ENCODE results near the gene DCHS2.

Gene DCHS2

GRCh38 chr4:154186035-154186434, 305.6 kb downstream of the DCHS2 start:
- no peak for DNase-seq

- no peak for DNase-seq
These were observed 307.4 kb downstream of the DCHS2 start for GRCh38 chr4:154184238-154184637.

- DNase-seq: no peak
These were observed 308.3 kb downstream of the DCHS2 start for GRCh38 chr4:154183264-154183663.
